GM18526 (cell line): Measurements from ENCODE around the gene TLR10.

ENCODE experiments used
- POLR2A ChIP-seq: IDR thresholded peaks from 3 replicates; pipeline ENCODE4 v1.6.1; 2011; ENCODE audit not compliant: insufficient read length; ENCODE audit errors: extremely low read depth

Gene TLR10, protein sequence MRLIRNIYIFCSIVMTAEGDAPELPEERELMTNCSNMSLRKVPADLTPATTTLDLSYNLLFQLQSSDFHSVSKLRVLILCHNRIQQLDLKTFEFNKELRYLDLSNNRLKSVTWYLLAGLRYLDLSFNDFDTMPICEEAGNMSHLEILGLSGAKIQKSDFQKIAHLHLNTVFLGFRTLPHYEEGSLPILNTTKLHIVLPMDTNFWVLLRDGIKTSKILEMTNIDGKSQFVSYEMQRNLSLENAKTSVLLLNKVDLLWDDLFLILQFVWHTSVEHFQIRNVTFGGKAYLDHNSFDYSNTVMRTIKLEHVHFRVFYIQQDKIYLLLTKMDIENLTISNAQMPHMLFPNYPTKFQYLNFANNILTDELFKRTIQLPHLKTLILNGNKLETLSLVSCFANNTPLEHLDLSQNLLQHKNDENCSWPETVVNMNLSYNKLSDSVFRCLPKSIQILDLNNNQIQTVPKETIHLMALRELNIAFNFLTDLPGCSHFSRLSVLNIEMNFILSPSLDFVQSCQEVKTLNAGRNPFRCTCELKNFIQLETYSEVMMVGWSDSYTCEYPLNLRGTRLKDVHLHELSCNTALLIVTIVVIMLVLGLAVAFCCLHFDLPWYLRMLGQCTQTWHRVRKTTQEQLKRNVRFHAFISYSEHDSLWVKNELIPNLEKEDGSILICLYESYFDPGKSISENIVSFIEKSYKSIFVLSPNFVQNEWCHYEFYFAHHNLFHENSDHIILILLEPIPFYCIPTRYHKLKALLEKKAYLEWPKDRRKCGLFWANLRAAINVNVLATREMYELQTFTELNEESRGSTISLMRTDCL

DNA sequence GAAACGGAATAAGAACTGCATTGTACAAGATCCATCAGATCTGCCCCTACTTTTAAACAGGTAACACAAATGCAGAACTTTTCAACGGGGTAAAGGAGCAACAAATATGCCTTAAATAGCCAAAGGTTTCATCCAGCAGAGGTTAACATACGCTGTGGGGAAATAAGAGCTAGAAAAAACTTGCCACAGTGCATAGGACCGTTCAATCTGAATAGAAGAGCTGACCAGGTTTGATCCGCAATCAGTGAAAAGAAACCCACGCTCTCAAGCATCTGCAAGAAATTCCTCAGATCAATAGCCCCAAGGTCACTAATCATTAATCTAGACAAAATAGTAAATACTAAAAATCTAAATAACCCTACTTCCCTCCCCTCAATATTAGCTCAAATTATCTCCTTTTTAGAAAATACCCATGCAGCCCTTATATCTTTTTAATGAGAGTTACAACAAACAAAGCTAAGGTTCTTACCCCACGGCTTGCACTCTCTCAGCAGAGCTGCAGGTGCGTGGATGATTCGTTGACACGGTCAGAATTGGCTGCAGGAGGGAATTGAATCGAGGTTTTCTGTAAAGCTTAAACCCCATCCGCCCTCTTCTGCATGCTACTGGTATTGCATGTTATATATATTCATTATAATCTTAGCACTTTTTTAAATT, at the start of gene TLR10:
Gene TLR10, minus strand, starts transcription at position 539 of the 657 bp plus-strand sequence. CDS start 7,400 bp downstream, outside the sequence.
- TF ChIP-seq POLR2A, result peak; percentile 46

DNA sequence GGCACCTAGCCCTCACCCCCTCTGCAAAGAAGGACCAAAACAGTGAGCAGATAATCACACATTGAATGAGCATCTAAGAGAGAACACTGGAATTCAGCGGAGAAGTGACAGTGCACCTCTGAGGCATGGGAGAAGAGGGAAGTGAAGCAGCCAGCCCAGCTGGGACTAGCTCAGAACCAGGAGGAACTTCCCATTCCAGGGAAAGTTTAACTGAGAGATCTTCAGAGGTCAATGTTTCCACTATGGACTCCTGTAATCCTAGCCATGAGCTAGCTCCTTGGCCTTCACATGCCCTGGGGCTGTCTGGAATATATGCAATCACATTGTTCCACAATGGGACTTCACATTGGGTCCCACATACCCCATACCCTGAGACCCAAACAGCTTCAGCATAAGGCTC, 49.4 kb upstream of the TLR10 start:
- no peak for TF ChIP-seq POLR2A

DNA sequence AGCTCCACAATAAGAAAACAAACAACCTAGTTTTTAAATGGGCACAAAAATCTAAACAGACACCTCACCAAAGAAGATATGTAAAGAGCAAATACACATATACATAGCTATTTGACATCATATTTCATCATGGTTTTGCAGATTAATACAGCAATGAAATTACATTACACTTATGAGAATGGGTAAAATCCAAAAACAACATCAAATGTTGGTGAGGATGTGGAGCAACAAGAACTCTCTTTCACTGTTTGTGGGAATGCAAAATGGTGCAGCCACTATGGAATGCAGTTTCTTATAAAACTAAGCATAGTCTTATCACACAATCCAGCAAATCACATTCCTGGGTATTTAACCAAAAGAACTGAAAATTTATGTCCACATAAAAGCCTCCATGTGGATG, 48.9 kb upstream of the TLR10 start:
- TF ChIP-seq POLR2A, result no peak

DNA sequence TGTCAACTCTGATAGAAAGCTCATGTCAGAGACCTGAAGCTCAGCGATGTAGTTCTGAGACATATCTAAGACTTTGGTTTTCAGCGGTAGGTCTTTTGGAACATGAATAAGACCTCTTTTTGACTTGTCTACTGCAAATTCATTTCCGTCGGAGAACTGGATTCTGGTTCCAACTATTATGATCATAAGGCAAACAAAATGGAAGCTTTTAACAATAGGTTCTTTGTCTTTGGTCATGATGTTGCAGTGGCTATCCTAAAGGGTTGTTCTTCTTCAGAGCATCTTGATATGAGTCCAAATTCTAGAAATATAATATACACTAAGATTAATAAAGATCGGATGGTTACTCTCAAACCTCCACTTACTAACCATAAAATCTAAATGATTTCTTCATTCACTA, 46.4 kb upstream of the TLR10 start:
- TF ChIP-seq POLR2A, result no peak

DNA sequence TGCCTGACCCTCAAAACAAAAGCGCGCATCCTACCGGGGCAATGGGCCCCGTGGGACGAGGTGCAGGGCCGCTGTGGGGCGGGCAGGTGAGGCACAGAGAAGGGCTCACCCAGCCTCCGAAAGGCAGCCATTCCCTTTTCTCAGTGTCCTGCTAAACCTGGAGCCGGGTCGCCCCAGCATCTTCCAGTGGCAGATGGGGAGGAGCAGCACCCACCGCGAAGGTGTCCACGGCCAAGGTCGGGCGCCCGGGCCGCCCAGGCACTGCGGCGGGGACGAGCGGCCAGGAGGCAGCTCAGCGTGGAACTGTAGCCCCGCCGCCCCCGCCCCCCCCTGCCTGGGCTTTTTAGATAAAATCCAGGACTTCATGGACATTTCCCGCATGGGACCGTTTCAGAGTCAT, 41.0 kb upstream of the TLR10 start:
- no peak for TF ChIP-seq POLR2A

DNA sequence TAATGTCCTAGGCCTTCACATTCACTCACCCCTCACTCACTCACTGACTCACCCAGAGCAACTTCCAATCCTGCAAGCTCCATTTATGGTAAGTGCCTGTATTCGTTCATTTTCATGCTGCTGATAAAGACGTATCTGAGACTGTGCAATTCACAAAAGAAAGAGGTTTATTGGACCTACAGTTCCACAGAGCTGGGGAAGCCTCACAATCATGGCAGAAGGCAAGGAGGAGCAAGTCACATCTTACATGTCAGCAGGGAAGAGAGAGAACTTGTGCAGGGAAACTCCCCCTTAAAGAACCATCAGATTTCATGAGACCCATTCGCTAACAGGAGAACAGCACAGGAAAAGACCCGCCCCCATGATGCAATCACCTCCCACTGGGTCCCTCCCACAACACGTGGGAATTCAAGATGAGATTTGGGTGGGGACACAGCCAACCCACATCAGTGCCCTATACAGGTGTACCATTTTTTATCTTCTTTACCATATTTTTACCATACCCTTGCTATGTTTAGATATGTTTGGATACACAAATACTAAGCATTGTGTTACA, 40.0 kb upstream of the TLR10 start:
- no peak for TF ChIP-seq POLR2A

DNA sequence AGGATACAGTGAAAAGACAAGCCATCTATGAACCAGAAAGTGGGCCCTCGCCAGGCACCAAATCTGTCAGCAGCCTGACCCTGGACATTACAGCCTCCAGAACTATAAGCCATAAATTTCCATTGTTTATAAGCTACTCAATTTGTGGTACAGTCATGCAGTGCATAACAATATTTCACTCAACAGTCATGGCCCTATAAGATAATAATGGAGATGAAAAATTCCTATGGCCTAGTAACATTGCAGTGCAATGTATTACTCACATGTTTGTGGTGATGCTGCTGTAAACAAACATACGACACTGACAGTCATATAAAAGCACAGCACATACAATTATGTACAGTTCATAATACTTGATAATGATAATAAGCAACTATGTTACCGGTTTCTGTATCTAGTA, 38.9 kb upstream of the TLR10 start:
- TF ChIP-seq POLR2A, result no peak

DNA sequence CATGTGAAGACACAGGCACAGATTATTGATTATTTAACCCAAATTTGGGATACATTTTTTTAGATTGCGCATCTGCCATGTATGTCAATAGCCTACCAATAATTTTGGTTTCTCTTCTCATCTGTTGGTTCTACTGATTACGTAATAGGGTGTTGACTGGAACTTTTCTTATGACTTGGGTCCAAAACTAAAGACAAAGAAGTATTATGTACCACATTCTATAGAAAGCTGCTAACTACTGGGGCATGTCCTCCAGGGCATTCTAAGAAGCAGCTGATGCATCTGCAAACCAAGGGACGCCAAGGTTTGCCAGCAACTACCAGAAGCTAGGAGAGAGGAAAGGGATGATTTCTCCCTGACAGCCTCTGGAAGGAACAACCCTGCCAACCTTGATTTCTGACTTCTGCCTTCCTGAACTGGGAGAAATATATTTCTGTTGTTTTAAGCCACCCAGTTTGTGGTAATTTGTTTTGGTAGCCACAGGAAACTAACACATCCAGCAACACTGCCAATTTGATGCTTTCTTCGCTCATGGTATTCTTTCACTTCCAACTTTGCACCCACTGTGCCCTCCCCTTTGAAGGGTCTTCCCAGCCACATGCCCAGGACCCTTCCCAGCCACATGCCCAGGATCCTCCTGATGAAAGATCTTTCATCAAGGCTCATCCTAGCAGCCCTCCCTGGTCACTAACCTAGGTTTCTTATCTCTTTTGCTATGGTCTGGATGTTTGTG, 37.7 kb upstream of the TLR10 start:
- no peak for TF ChIP-seq POLR2A

DNA sequence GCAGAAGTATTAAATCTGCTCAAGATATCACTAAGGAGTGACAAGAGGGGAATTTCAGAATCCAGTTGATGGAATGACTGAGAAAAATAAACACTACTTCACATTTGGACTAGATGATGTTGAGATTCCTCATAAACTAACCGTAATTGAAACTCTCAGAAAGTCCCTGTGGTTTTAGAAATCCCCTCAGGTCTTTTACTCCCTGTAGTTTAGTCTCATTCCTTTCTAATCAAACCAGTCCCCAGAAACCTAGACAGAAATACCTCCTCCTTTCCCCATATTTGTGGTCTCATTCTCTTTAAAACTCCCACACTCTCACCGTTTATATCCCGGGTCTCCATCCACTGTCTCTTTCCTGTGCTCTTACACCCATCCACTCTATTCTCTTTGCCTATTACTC, 36.8 kb upstream of the TLR10 start:
- TF ChIP-seq POLR2A, result no peak

DNA sequence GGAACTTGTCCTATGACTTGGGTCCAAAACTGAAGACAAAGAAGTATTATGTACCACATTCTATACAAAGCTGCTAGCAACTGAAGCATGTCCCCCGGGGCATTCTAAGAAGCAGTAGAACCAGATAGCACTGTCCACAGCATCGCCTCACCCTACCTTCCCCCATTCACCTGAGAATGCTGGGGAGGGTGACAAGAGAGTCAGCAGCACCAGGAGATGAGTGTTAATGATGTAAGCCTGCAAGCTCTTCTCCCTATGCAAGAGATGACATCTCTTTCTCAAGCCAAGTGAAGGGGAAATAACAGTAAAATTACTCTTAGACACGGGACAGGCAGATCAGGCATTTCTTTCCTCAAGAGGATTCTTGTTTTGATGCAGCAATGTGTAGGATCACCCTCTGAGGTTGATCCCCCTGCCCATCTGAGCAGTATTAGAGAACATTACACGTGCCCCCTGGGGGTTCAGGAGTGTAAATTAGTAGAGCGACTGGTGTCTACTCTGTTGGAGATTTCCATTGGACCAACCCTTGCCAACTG, 35.7 kb upstream of the TLR10 start:
- TF ChIP-seq POLR2A, result no peak

DNA sequence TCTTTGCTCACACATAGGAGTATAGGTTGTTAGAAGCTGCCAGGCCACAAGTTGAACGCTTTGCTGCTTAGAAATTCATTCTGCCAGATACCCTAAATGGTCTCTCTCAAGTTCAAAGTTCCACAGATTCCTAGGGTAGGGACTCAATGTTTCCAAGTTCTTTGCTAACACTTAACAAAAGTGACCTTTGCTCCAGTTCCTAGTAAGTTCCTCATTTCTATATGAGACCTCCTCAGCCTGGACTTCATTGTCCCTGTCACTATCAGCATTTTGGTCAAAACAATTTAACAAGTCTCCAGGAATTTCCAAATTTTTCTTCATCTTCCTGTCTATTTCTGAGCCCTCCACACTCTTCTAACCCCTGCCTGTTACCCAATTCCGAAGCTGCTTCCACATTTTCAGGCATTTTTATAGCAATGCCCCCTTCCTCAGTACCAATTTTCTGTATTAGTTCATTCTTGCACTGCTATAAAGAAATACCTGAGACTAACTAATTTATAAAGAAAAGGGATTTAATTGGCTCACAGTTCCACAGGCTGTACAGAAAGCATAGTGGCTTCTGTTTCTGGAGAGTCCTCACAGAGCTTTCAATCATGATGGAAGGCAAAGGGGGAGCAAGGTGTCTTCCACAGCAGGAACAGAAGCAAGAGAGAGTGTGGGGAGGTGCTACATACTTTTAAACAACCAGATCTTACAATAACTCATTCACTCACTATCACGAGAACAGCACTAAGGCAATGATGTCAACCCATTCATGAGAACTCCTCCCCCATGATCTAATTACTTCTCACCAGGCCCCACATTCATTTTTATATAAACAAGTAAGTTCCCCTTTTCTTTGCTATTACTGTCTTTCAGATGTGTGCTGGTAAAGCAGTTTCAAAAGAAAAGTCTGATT, 33.3 kb upstream of the TLR10 start:
- TF ChIP-seq POLR2A, result no peak

DNA sequence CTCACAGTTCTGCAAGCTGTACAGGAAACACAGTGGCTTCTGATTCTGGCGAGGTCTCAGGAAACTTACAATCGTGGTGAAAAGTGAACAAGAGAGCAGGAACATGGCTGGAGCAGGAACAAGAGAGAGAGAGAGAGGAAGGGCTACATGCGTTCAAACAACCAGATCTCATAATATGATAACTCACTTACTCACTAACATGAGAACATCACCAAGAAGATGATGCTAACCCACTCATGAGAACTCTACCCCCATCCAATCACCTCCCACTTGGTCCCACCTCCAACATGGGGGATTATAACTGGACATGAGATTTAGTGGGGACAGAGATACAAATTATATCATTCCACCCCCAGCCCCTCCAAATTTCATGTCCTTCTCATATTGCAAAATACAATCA, 31.6 kb upstream of the TLR10 start:
- no peak for TF ChIP-seq POLR2A

DNA sequence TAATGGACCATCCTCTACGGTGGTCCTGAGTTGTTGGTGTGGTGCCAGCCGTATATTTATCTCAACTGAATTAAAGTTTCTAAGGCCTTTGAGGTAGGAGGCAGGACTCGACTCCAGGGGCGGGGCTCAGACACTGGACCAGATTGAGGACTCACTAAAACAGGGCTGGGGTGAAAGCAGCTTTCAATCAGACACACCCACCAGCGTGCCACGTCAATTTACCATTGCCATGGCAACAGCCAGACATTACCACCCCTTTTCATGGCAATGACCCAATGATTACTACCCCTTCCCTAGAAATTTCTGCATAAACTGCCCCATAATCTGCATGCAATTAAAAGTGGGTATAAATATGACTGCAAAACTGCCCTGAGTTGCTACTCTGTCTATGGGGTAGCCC, 28.5 kb upstream of the TLR10 start:
- TF ChIP-seq POLR2A, result no peak
